B cell (primary cell): ENCODE data around the gene SLC25A25. TPM values are rescaled to one million over a fixed set of nuclear protein-coding genes. Genes with fewer than 3 reads are reported as not detected.

ENCODE experiments used
- ATAC-seq: fragments of 200-7000 bp; cut with Tn5 transposase; one replicate; pipeline ENCODE4 v1.10.0; 2021; ENCODE audit warnings: low read depth, mild to moderate bottlenecking, moderate number of reproducible peaks, moderate library complexity
- CTCF ChIA-PET: fragments of 350-600 bp; sonication (Branson Sonifier 250); formaldehyde crosslinking; loops from one replicate; lab custom pipeline; 2021; ENCODE audit warnings: antibody characterized with exemption, inconsistent platforms; lab: Charles Lee
- POLR2A ChIA-PET: fragments of 350-600 bp; sonication (Branson Sonifier 250); formaldehyde crosslinking; loops from one replicate; lab custom pipeline; 2021; ENCODE audit warnings: antibody characterized with exemption; lab: Charles Lee
- DNase-seq: peaks from one replicate; pipeline ENCODE4 v3.0.0; 2013
- H2AFZ ChIP-seq: 2 replicates; pipeline ENCODE4 v1.6.1; 2012; ENCODE audit warnings: mild to moderate bottlenecking, low read depth, low read length; ENCODE audit not compliant: insufficient read depth, poor library complexity, severe bottlenecking
- H3K27ac ChIP-seq, 2 donors: 1 replicate in 1 of 2; 2 replicates in 1 of 2; pipeline ENCODE4 v1.5.1; 2012 to 2013; ENCODE audit warnings: low read length in 2 of 2, mild to moderate bottlenecking in 2 of 2, moderate library complexity in 1 of 2
- H3K27me3 ChIP-seq, 4 experiments: fragments of 200-600 bp in 1 of 4; sonication (generic) in 1 of 4; replicated peaks in 1 of 4; 1 replicate in 2 of 4; 2 replicates in 2 of 4; pipeline versions ENCODE4 v1.6.1 to v1.7.0; 2013 to 2016; ENCODE audit warnings: low read length in 3 of 4, mild to moderate bottlenecking in 2 of 4, mixed read lengths in 1 of 4, moderate library complexity in 1 of 4; ENCODE audit not compliant: insufficient read depth in 4 of 4, control insufficient read depth in 3 of 4; ENCODE audit errors: control extremely low read depth in 1 of 4
- H3K36me3 ChIP-seq, 2 experiments: replicated peaks in 1 of 2; 1 replicate in 1 of 2; 2 replicates in 1 of 2; pipeline versions ENCODE4 v1.6.1 to v1.7.1; 2013; ENCODE audit warnings: low read length in 1 of 2; ENCODE audit not compliant: insufficient read depth in 2 of 2, control insufficient read depth in 1 of 2; ENCODE audit errors: control extremely low read depth in 1 of 2, extremely low read depth in 1 of 2
- H3K4me1 ChIP-seq, 2 donors: fragments of 200-600 bp in 1 of 2; sonication (generic) in 1 of 2; 1 replicate in 1 of 2; 2 replicates in 1 of 2; pipeline versions ENCODE4 v1.5.1 to v1.6.1; 2013 to 2017; ENCODE audit warnings: low read length in 2 of 2; ENCODE audit not compliant: control insufficient read depth in 2 of 2, insufficient read depth in 2 of 2
- H3K4me2 ChIP-seq: replicated peaks from 2 replicates; pipeline ENCODE3; 2012; ENCODE audit warnings: mild to moderate bottlenecking, low read depth, low read length; ENCODE audit not compliant: poor library complexity, severe bottlenecking
- H3K4me3 ChIP-seq, 5 experiments: fragments of 200-600 bp in 1 of 5; sonication (generic) in 1 of 5; 1 replicate in 3 of 5; 2 replicates in 2 of 5; pipeline versions ENCODE4 v1.5.1 to v1.7.0; 2011 to 2016; ENCODE audit warnings: low read length in 4 of 5, mild to moderate bottlenecking in 4 of 5, low read depth in 2 of 5, control low read depth in 1 of 5, moderate library complexity in 1 of 5; ENCODE audit not compliant: insufficient read depth in 1 of 5; ENCODE audit errors: control extremely low read depth in 1 of 5, extremely low read depth in 1 of 5
- H3K79me2 ChIP-seq: fragments of 200-600 bp; sonication (generic); one replicate; pipeline ENCODE4 v1.6.0; 2016; ENCODE audit warnings: low read length; ENCODE audit not compliant: control insufficient read depth, insufficient read depth
- H3K9ac ChIP-seq: fragments of 200-600 bp; sonication (generic); 2 replicates; pipeline ENCODE4 v1.6.1; 2017; ENCODE audit warnings: mild to moderate bottlenecking, low read length, moderate library complexity
- H3K9me3 ChIP-seq, 3 donors: one replicate each; pipeline versions ENCODE4 v1.6.1 to v1.7.1; 2013; ENCODE audit warnings: low read length in 2 of 3; ENCODE audit not compliant: control insufficient read depth in 2 of 3, insufficient read depth in 1 of 3; ENCODE audit errors: control extremely low read depth in 1 of 3
- H4K20me1 ChIP-seq: 2 replicates; pipeline ENCODE4 v1.6.0; 2012; ENCODE audit warnings: mild to moderate bottlenecking, low read length; ENCODE audit not compliant: insufficient read depth, control insufficient read depth, poor library complexity, severe bottlenecking
- H3K27ac Mint-ChIP-seq: one replicate; pipeline ENCODE4 v1.8.0; 2021; ENCODE audit warnings: mixed read lengths
- H3K27me3 Mint-ChIP-seq: one replicate; pipeline ENCODE4 v1.8.0; 2021; ENCODE audit warnings: mixed read lengths
- H3K4me1 Mint-ChIP-seq: one replicate; pipeline ENCODE4 v1.8.0; 2021; ENCODE audit warnings: mixed read lengths
- H3K4me3 Mint-ChIP-seq: one replicate; pipeline ENCODE4 v1.8.0; 2021; ENCODE audit warnings: mixed read lengths
- H3K9me3 Mint-ChIP-seq: one replicate; pipeline ENCODE4 v1.8.0; 2022; ENCODE audit warnings: mixed read lengths; ENCODE audit not compliant: insufficient read depth
- EZH2 ChIP-seq: IDR thresholded peaks from 2 replicates; pipeline ENCODE4 v1.6.1; 2012; ENCODE audit warnings: borderline replicate concordance, low read depth, mild to moderate bottlenecking, moderate library complexity, low read length; ENCODE audit not compliant: insufficient read depth, poor library complexity, severe bottlenecking
- WGBS: methylation state at CpG from one replicate; pipeline ENCODE4 v1.1.5; 2013; ENCODE audit warnings: missing lambda C conversion rate; ENCODE audit not compliant: insufficient coverage; 5-methylcytosine and 5-hydroxymethylcytosine counted together
- intact Hi-C: fragments of 100-400 bp; cut with micrococcal nuclease; formaldehyde crosslinking; loops from one replicate; pipeline ENCODE4 v1.10.0; 2022
- polyA plus RNA-seq: library from polyadenylated mRNA; depleted of rRNA; stranded (reverse); fragments of >200 nt; gene quantifications from 2 replicates; pipeline ENCODE4 v1.2.3, GENCODE V29; 2012
- total RNA-seq, 2 donors: library from RNA; stranded (reverse); fragments of 120-200 nt in 1 of 2; gene quantifications; 1 replicate in 1 of 2; 2 replicates in 1 of 2; pipeline versions ENCODE4 v1.2.3 to v1.2.4, GENCODE V29; 2013 to 2022
- TF ChIP-seq, protein P1 (sequence below): fragments of 200-600 bp; IDR thresholded peaks from one replicate; pipeline ENCODE4 v1.8.0; 2022; ENCODE audit warnings: antibody characterized with exemption, mild to moderate bottlenecking

Gene SLC25A25
- total and polyA plus RNA-seq, 2 donors (not counting 1 experiment from before 2014, with no cell fraction given) = 12.1 to 18.6 TPM

DNA sequence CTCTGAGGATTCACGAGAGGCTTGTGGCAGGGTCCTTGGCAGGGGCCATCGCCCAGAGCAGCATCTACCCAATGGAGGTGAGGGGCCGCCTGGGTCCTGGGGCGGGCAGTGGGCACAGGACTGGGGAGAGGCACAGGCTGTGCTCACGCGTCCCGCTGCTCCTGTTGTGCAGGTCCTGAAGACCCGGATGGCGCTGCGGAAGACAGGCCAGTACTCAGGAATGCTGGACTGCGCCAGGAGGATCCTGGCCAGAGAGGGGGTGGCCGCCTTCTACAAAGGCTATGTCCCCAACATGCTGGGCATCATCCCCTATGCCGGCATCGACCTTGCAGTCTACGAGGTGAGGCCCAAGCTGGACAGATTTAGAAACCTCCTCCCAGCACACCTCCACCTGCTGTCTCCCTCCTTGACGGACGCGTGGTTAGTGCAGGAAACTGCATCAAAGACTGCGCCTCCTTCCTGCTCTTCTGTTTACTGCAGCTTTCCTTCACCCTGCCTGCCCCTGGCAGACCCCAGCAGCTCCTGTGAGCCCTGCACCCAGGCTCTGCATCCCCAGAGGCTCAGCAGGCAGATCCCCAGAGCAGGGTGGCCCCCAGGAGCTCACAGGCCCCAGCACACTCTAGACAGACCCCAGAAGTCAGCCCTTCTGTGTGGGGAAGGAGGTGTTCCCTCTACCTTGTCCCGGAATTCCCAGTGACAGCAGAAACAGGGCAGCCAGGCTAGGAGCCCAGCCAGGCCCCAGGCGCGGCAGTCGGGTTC is 38.3 kb downstream of the SLC25A25 start:
- intact Hi-C loops = no loop called here
- Histone ChIP-seq H3K4me3 (no peak overlapping the region), H3K27ac (no peak overlapping the region), H3K79me2 (peaks cover 21% of the 10 kb centered on the region), H3K9me3 (no peaks in the 10 kb centered on the region), H3K9ac (no peak overlapping the region), H3K36me3 (peaks cover 9 to 68% of the 10 kb centered on the region in 2 experiments), H4K20me1 (peaks cover 29% of the 10 kb centered on the region), H3K4me1 (no peaks in the 10 kb centered on the region), H3K4me2 (no peak overlapping the region), H3K27me3 (no peaks in the 10 kb centered on the region), H2AFZ (no peak overlapping the region)
- DNase-seq (no peak), ATAC-seq (no peak)
- WGBS = 96% methylated on average over 23 of the region's 23 CpGs
- POLR2A ChIA-PET = interaction anchor here (0.5 kb wide), 1 partner anchor 56 kb away, joined by 3 read pairs; no protein-coding TSS in a partner anchor
- Mint-ChIP-seq H3K9me3 (no peaks in the 10 kb centered on the region), H3K27ac (no peak overlapping the region), H3K27me3 (no peaks in the 10 kb centered on the region), H3K4me1 (peaks cover 4% of the 10 kb centered on the region), H3K4me3 (no peak overlapping the region)
- CTCF ChIA-PET = no interaction called here
- no peak for TF ChIP-seq EZH2
- TF ChIP-seq, protein P1, sequence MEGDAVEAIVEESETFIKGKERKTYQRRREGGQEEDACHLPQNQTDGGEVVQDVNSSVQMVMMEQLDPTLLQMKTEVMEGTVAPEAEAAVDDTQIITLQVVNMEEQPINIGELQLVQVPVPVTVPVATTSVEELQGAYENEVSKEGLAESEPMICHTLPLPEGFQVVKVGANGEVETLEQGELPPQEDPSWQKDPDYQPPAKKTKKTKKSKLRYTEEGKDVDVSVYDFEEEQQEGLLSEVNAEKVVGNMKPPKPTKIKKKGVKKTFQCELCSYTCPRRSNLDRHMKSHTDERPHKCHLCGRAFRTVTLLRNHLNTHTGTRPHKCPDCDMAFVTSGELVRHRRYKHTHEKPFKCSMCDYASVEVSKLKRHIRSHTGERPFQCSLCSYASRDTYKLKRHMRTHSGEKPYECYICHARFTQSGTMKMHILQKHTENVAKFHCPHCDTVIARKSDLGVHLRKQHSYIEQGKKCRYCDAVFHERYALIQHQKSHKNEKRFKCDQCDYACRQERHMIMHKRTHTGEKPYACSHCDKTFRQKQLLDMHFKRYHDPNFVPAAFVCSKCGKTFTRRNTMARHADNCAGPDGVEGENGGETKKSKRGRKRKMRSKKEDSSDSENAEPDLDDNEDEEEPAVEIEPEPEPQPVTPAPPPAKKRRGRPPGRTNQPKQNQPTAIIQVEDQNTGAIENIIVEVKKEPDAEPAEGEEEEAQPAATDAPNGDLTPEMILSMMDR = no peak

DNA sequence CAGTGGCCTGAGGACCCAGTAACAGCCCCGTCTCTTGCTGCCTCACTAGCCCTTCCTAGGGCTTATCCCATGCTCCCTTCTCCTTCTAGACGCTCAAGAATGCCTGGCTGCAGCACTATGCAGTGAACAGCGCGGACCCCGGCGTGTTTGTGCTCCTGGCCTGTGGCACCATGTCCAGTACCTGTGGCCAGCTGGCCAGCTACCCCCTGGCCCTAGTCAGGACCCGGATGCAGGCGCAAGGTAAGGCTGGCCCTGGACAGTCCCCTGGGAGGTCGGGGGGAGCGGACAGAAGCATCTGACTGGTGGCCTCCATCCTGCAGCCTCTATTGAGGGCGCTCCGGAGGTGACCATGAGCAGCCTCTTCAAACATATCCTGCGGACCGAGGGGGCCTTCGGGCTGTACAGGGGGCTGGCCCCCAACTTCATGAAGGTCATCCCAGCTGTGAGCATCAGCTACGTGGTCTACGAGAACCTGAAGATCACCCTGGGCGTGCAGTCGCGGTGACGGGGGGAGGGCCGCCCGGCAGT is 39.0 kb downstream of the SLC25A25 start:
- 97% methylated on average over 23 of the region's 23 CpGs for WGBS
- TF ChIP-seq EZH2 = no peak
- TF ChIP-seq, protein P1 = no peak
- H3K4me2 ChIP-seq = no peak overlapping the region
- ChIA-PET CTCF (interaction anchor here (0.6 kb wide), 1 partner anchor 23 kb away, joined by 4 read pairs; no protein-coding TSS in a partner anchor), POLR2A (interaction anchor here (0.5 kb wide), 1 partner anchor 57 kb away, joined by 3 read pairs; no protein-coding TSS in a partner anchor)
- Mint-ChIP-seq H3K9me3 (no peaks in the 10 kb centered on the region), H3K27me3 (no peaks in the 10 kb centered on the region), H3K4me1 (peaks cover 4% of the 10 kb centered on the region), H3K27ac (no peak overlapping the region), H3K4me3 (no peak overlapping the region)
- no peak overlapping the region for H3K9ac ChIP-seq
- DNase-seq (no peak), ATAC-seq (no peak)
- H3K27ac ChIP-seq = no peak overlapping the region
- H4K20me1 ChIP-seq = peaks cover 25% of the 10 kb centered on the region
- H3K4me3 ChIP-seq = no peak overlapping the region
- peaks cover 9 to 61% of the 10 kb centered on the region in 2 experiments for H3K36me3 ChIP-seq
- no peaks in the 10 kb centered on the region for H3K27me3 ChIP-seq
- no peaks in the 10 kb centered on the region for H3K4me1 ChIP-seq
- H3K79me2 ChIP-seq = peaks cover 18% of the 10 kb centered on the region
- H2AFZ ChIP-seq = no peak overlapping the region
- no peaks in the 10 kb centered on the region for H3K9me3 ChIP-seq
- intact Hi-C loops = no loop called here
